Activated naive CD4-positive, alpha-beta T cell treated with anti-CD3 and anti-CD28 coated beads, Interleukin-2, amount 50 U/mL, for 16 hours (primary cell): ENCODE results near the gene SHISAL1.

Experiments used
- DNase-seq: peaks from one replicate; pipeline ENCODE4 v3.0.0-alpha.2; 2020

Gene SHISAL1

DNA sequence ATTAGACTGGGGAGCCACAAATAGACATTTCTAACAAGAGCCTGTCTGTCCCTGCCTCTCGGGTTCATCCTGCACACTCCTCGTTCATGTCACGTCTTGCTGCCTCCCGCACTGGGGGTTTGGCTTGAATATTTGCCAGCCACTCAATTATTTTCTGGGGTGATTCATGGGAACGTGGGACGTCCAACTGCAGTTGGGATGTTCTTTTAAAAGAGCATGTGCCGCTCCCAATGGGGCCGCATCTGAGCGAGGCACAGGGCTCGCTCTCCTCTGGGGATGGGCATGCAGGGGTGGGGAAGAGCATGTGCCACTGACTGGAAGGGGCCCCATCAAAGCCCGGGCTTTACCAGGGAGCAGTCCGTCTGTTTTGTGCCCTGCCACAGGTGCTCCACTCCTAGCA is 88.6 kb downstream of the SHISAL1 start:
- no peak for DNase-seq

GRCh38 chr22:44221710-44222475 is 90.9 kb downstream of the SHISAL1 start:
- no peak for DNase-seq

- DNase-seq: no peak
Measured at GRCh38 chr22:44220727-44221680, 91.7 kb downstream of the SHISAL1 start.

DNA sequence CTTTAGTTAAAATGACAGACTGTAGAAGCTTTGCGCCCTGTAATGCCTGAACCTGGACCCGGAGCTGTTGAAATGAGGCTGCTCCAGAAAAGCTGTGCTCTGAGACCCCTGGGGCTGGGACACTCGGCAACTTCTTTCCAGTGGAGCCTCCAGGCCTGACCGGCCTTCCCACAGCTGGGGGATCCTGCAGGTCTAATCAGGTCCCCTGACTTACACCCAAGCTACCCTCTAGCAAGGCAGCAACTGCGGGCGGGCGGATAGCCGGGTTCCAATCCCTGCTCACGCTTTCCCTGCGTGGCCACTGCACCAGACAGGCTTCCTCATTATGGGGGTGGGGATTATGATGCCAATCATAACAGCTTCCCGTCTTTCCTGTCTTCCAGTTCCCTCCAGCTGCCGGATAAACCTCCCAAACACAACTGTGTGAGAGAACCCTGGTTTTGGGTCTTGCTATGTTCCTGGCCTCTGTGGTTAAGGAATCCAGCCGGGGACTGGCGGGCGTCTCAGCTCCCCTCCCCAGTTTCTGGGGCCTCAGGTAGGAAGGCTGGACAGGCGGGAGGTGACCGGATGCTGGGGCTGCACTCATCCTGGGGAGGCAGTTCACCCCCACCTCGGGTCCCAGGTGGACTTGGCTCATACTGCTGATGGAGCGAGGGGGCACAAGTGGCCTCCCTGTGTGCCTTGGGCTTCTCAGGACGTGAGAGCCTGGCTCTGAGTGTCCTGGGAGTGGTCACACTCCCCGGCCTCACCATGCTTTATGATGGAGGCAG is 93.5 kb downstream of the SHISAL1 start:
- DNase-seq: no peak

DNA sequence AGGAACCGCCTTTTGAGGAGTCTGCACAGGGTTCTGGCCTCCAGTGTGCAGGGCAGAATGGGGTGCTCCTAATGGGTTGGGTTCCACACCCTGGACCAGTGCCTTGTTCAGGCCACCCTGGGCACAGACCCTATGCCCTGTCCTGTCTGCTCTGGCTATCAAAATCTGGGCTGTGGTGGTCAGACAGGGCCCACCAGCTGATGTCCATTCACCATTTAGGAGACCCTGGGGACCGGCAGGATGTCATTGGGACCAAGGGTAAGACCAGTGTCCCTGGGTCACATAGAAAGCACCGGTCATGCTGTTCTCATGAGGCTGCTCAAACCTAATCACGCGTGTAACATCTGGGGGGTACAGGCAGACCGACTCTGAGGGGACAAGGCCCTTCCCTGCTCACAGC is 94.7 kb downstream of the SHISAL1 start:
- no peak for DNase-seq

- DNase-seq: no peak
Measured at GRCh38 chr22:44217346-44217745, 95.4 kb downstream of the SHISAL1 start.

GRCh38 chr22:44215287-44215686 is 97.5 kb downstream of the SHISAL1 start:
- DNase-seq: no peak

DNA sequence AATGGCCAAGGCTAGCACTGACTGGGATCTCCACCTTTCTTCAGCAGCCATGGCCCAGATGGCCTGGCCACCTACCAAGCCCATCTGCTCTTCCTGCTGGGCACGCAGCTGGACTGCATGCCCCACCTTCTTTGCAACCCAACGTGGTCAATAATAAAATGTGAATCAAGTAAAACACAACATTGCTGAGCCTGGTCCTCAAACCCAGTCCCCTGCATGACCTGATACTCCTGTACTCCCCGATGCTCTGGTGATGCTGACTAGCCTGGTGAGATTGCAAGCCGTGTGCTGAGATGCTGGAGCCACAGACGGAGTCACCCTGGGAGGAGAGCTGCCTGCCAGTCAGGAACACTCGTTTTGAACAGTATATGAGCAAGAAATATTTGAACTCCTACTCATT is 98.0 kb downstream of the SHISAL1 start:
- no peak for DNase-seq

- no peak for DNase-seq
Measured at GRCh38 chr22:44214187-44214586, 98.6 kb downstream of the SHISAL1 start.

GRCh38 chr22:44213489-44214043 is 99.2 kb downstream of the SHISAL1 start:
- no peak for DNase-seq

DNA sequence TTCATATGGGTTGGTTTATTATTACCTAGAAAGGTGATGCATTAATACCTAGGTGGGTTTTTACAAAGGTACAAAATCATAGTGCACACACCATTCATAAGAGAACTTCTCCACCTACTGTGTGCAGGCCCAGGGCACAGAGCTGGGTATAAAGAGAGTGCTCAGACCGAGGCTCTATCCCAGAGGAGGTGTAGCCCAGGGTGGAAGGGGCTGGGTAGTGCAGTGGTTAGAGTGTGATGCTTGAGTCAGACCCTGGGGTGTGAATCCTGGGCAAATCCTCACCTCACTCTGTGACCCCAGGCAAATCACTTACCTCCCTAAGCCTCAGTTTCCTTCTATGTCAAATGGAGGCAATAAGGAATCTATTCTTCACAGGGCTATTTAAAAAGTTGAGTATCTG is 99.8 kb downstream of the SHISAL1 start:
- DNase-seq: no peak

- no peak for DNase-seq
Measured at GRCh38 chr22:44211946-44212930, 100.5 kb downstream of the SHISAL1 start.

DNA sequence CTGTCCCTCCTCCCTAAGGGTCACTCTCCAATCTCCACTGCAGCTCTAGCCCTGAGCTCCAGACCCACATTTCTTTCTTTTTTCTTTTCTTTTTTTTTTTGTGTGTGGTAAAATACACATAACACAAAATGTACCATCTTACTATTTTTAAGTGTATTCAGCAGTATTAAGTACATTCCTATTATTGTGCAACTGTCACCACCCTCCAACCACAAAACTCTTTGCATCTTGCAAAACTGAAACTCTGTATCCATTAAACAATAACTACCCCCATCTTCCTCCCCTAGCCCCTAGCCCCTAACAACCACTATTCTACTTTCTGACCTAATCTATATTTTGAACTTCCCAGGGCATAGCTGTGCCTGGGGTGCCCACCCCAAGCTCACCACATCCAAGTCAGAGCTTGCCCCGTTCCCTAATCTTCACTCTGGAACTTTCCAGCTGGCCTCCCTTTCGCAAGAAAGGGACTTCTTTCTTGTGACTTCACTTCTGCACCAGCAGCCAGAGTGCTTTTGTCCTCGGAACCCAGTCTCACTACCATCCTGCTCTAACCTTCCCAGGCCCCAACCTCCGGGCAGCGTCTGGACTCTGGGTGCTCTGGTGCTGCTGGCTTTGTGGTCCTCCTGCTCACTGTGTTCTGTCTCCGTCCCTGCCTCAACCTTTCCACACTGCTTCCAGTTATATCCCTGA is 101.3 kb downstream of the SHISAL1 start:
- no peak for DNase-seq

- no peak for DNase-seq
Measured at GRCh38 chr22:44210722-44211121, 102.0 kb downstream of the SHISAL1 start.

DNA sequence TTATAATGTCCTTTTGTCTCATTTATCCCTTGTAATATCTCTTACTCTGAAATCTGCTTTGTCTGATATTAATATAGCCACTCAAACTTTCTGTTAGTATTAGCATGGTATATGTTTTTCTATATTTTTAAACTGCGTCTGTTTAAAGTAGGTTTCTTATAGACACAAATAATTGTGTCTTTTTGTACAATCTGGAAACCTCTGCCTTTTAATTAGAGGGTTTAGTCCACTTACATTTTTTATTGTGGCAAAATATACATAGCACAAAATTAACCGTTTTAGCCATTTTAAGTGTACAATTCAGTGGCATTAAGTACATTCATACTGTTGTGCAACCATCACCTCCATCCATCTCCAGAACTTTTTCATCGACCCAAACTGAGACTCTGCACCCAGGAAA is 103.4 kb downstream of the SHISAL1 start:
- DNase-seq: no peak

GRCh38 chr22:44207981-44208317 is 104.8 kb downstream of the SHISAL1 start:
- DNase-seq: no peak

DNA sequence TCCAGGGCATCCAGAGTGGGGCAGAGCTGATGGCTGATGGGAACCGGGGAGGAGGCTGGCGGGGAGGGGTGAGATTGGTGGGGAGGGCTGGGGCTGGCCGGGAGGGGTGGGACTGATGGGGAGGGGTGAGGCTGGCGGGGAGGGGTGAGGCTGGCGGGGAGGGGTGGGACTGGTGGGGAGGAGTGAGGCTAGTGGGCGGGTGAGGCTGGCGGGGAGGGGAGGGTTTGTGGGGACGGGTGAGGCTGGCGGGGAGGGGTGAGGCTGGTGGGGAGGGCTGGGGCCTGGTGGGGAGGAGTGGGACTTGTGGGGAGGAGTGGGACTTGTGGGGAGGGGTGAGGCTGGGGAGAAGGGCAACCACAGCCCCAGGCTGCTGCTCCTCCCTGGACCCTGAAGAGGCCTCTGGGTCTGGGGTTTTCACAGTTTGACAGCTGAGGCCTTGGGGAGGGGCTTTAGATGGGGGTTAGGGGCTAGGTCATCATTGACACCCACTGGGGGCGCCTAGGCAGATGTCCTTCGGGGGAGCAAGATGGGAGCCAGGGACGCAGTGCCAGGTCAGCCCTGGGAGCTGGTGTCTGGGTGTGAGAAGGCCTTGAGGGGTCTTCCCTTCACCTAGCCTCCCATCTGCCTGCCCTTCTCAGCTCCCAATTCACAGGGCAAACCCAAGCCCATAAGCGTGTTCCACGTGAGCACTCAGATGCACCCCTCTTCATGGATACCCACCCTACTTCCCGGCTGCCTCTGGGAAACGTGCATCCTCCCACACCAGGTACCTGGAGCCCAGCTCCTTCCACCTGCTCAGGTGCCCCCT is 105.4 kb downstream of the SHISAL1 start:
- DNase-seq: no peak

GRCh38 chr22:44206696-44207095 is 106.1 kb downstream of the SHISAL1 start:
- no peak for DNase-seq

DNA sequence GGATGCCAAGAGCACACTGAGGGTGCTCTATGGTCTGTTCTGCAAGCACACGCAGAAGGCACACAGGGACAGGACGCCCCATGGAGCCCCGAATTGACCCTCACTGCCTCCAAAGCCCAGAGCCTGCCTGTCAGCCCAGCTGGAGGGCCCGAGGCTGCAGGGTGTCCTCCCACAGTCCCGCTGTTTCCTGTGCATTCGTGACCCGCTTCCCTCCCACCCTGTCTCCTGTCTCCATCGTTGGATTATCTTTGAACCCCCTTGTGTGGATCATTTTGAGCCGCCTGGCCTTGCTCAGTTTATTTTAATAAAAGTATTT is 106.5 kb downstream of the SHISAL1 start:
- no peak for DNase-seq

- DNase-seq: no peak
Measured at GRCh38 chr22:44205516-44206329, 107.0 kb downstream of the SHISAL1 start.
